ENCODE results near the gene IRF1.
"Not testable (repeated sequence)": the region's sequence is repeated elsewhere in the genome, so short reads cannot be mapped to it uniquely, and the experiment has no call there.

IRF1 gene

DNA sequence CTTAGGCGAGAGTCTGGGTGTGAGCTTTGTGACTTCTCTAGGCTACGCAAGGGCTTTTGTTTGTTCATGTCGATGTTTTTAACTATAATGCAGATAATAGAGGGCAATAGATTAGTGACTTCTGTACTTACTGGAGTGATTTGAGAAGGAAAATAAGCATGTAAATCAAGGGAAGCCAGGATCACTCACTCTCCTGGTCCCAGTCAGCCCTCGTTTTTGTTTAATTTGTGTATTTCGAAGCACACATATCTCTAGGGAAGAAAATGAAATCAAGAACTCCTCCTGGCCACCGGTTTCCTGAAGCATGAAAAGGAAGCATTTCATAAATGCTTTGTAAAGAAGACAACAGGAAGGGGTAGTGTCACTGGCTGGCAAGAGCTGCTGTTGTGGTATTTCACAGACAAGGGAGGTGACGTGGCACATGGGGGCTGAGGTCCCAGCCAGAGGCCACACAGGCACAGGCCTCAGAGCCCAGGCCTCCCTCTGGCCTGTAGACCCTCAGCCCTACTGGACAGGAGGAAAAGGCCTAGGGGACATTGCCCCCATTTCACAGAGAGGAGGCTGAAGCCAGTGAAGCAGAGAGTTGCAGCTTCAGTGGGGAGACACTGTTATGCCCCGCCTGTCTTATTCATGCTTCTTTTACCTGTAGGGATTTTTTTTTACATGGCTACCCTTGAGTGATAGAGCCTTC is 34.1 kb downstream of the IRF1 start:
- H3K36me3 Mint-ChIP-seq = peaks cover 31% of the 10 kb centered on the region

DNA sequence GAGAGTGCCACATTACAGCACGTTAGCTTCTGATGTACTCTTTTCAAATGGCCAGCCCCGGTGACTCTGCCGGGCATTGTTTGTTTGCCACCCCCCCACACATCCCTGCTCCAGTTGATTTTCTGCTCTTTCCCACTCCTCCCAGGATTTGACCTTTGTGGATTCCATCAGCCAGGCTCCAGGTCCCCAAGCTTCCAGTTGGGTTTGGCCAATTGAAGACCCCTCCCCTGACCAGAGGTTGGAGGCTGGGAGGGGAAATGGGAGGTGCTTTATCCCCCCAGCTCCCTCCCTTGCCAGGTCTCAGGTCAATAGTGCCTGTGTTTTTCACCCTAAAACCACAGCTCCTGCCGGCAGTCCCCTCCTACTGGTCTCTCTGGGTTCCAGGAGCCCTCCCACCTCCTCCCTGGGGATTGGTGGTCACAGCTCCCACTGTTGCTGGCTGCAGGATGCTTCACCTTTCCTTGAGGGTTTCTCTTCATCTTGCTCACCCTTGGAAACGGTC is 34.9 kb downstream of the IRF1 start:
- Mint-ChIP-seq H3K4me1 (peaks cover 95% of the 10 kb centered on the region), H3K36me3 (peaks cover 35% of the 10 kb centered on the region), H3K27me3 (no peaks in the 10 kb centered on the region)

More for the DNA sequence above, 34.1 kb downstream of the IRF1 start:
- H3K27me3 Mint-ChIP-seq = no peaks in the 10 kb centered on the region
- H3K4me1 Mint-ChIP-seq = peaks cover 94% of the 10 kb centered on the region
- H3K9me3 Mint-ChIP-seq = peaks cover 6% of the 10 kb centered on the region
- peak overlapping the region; percentile 69 for H3K4me3 Mint-ChIP-seq
- H3K27ac Mint-ChIP-seq = peak overlapping the region; percentile 88

DNA sequence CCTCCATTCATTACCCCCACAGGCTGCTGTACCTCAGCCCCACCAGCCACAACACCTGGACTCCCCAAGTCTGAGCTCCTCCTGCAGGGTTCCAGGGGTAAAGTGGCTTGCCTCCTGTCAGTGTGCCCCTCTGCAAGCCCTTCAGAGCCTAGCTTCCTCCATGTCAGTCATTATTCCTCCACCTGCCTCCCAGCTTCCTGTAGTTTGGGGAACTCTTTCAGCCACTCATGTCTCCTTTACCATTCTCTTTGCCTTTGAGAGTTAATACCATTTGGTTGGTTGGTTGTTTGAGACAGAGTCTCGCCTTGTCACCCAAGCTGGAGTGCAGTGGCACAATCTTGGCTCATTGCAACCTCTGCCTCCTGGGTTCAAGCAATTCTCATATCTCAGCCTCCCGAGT is 36.2 kb downstream of the IRF1 start:
- peaks cover 29% of the 10 kb centered on the region for H3K36me3 Mint-ChIP-seq
- peak overlapping the region; percentile 5 for H3K4me3 Mint-ChIP-seq
- H3K27me3 Mint-ChIP-seq = no peaks in the 10 kb centered on the region
- H3K27ac Mint-ChIP-seq = peak overlapping the region; percentile 48
- peaks cover 6% of the 10 kb centered on the region for H3K9me3 Mint-ChIP-seq
- H3K4me1 Mint-ChIP-seq = peaks cover 90% of the 10 kb centered on the region

More for the DNA sequence above, 34.9 kb downstream of the IRF1 start:
- H3K4me3 Mint-ChIP-seq = peak overlapping the region; percentile 69
- peak overlapping the region; percentile 88 for H3K27ac Mint-ChIP-seq
- peaks cover 6% of the 10 kb centered on the region for H3K9me3 Mint-ChIP-seq

- Mint-ChIP-seq H3K27me3 (no peaks in the 10 kb centered on the region), H3K9me3 (peaks cover 6% of the 10 kb centered on the region), H3K4me1 (peaks cover 90% of the 10 kb centered on the region), H3K4me3 (no peak overlapping the region), H3K36me3 (peaks cover 39% of the 10 kb centered on the region), H3K27ac (no peak overlapping the region)
Measured at GRCh38 chr5:132451387-132451786, 39.2 kb downstream of the IRF1 start.

- H3K4me3 Mint-ChIP-seq = peak overlapping the region; percentile 40
- H3K36me3 Mint-ChIP-seq = peaks cover 36% of the 10 kb centered on the region
- H3K9me3 Mint-ChIP-seq = peaks cover 6% of the 10 kb centered on the region
- H3K27me3 Mint-ChIP-seq = no peaks in the 10 kb centered on the region
- H3K4me1 Mint-ChIP-seq = peaks cover 90% of the 10 kb centered on the region
- peak overlapping the region; percentile 86 for H3K27ac Mint-ChIP-seq
Measured at GRCh38 chr5:132449060-132449459, 41.5 kb downstream of the IRF1 start.

DNA sequence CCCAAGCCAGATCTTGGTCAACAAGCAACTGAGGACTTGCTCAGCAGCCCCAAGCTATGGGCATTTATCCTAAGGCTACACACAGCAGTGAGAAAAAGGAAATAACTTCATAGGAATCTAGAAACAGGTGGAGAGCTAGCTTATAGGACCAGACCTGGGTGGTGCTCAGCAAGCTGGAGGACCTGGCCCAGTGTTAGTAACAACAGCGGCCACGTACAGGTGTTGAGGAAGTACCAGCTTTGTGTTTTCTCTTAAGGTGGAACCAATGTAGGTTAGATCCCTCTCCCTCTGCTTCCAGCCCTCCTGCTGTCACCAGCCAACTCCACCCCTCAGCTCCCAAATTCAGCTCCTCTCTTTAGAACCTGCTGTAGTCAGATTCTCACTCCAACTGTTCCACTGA is 43.4 kb downstream of the IRF1 start:
- H3K4me1 Mint-ChIP-seq = peaks cover 89% of the 10 kb centered on the region
- no peaks in the 10 kb centered on the region for H3K9me3 Mint-ChIP-seq
- H3K36me3 Mint-ChIP-seq = peaks cover 24% of the 10 kb centered on the region
- no peak overlapping the region for H3K27ac Mint-ChIP-seq
- H3K27me3 Mint-ChIP-seq = no peaks in the 10 kb centered on the region
- H3K4me3 Mint-ChIP-seq = no peak overlapping the region

- peak overlapping the region; percentile 31 for H3K4me3 Mint-ChIP-seq
- H3K36me3 Mint-ChIP-seq = peaks cover 24% of the 10 kb centered on the region
- H3K27ac Mint-ChIP-seq = no peak overlapping the region
- H3K4me1 Mint-ChIP-seq = peaks cover 93% of the 10 kb centered on the region
- no peaks in the 10 kb centered on the region for H3K27me3 Mint-ChIP-seq
- H3K9me3 Mint-ChIP-seq = no peaks in the 10 kb centered on the region
Measured at GRCh38 chr5:132446621-132447020, 44.0 kb downstream of the IRF1 start.

GRCh38 chr5:132445930-132446329 is 44.6 kb downstream of the IRF1 start:
- Mint-ChIP-seq H3K9me3 (no peaks in the 10 kb centered on the region), H3K27me3 (no peaks in the 10 kb centered on the region), H3K27ac (peak overlapping the region; percentile 10), H3K36me3 (peaks cover 20% of the 10 kb centered on the region), H3K4me3 (no peak overlapping the region), H3K4me1 (peaks cover 93% of the 10 kb centered on the region)

GRCh38 chr5:132445640-132445923 is 45.0 kb downstream of the IRF1 start:
- H3K36me3 Mint-ChIP-seq = peaks cover 20% of the 10 kb centered on the region
- H3K27ac Mint-ChIP-seq = no peak overlapping the region

DNA sequence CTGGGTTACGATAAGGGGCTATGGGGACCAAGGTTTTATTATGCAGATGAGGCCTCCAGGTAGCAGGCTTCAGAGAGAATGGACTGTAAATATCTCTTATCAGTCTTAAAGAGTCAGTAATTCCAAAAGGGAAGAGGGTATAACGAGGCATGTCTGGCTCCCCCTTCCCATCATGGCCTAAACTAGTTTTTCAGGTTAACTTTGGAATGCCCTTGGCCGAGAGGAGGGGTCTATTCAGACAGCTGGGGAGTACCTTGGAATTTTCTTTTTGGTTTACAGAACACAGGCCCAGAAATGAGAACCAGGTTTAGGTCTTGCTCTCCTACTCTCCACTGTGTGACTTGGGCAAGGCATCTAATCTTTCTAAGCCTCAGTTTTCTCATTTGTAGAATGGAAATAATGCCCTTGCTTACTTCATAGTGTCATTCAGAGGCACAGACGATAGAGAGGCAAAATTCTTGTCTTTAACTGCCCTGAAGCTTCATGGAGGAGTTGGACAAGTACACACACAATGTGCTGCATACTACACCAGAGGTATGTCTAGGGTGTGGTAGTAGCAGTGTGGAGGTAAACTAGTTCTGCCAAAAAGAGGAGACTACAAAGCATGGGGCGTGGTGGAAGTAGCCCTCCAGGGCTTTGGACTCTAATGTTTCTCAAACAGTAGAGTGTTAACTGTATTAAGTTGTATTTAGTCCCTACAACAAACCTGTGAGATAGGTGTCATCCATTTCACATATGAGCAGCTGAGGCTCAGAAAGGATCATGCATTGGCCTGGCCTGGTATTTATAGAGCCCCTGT is 45.5 kb downstream of the IRF1 start:
- Mint-ChIP-seq H3K4me1 (peaks cover 94% of the 10 kb centered on the region), H3K27ac (peak overlapping the region; percentile 73), H3K27me3 (no peaks in the 10 kb centered on the region), H3K36me3 (peaks cover 20% of the 10 kb centered on the region), H3K9me3 (no peaks in the 10 kb centered on the region), H3K4me3 (no peak overlapping the region)

More at GRCh38 chr5:132445640-132445923, 45.0 kb downstream of the IRF1 start:
- H3K27me3 Mint-ChIP-seq = no peaks in the 10 kb centered on the region
- H3K9me3 Mint-ChIP-seq = no peaks in the 10 kb centered on the region
- H3K4me3 Mint-ChIP-seq = no peak overlapping the region
- peaks cover 93% of the 10 kb centered on the region for H3K4me1 Mint-ChIP-seq

DNA sequence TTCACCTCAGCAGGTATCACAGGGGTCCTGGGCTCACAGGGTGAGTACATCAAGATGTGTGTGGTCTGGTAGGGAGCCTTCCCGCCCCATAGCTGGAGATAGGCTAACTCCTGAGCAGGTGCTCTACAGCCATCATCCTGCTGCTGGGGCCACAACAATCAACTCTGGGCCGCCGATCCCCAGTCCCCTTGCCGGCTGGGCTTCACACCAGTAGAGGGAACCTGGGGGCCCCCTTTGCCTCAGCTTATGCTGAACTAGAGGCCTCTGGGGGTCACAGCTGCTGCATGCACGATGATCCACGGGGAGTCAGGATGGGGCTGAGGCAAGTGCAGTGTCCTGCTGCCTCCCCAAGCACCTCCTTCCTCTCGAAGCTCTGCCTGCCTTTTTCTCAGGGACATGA is 46.5 kb downstream of the IRF1 start:
- Mint-ChIP-seq H3K9me3 (no peaks in the 10 kb centered on the region), H3K27me3 (no peaks in the 10 kb centered on the region), H3K4me3 (no peak overlapping the region), H3K27ac (no peak overlapping the region), H3K4me1 (peaks cover 98% of the 10 kb centered on the region), H3K36me3 (peaks cover 19% of the 10 kb centered on the region)

DNA sequence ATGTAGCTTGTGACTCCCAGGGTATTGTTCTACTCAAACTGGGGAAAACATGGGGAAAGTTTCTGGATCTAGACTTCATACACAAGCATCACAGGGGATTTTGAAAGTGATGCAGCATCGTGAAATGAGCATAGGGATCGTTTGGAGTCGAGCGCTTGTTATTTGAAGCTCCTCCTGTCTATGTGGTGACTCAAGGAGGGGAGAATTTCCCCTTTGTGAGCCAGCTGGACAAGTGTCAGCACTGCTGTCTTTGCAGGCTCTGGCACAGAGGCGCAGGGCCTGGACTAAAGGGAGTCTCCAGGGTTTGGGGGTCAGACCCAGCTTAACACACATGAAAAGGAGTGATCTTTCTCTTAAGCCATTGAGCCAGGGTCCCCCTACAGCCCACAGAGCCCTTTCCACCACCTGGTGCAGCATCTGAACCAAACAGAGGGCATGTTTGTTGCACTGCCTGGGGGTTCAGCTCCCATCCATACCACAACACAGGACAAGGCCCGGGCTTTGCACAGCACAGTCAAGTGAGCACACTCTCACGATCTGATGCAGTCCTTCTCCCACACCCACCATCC is 51.0 kb downstream of the IRF1 start:
- Mint-ChIP-seq H3K36me3 (peaks cover 8% of the 10 kb centered on the region), H3K27ac (peak overlapping the region; percentile 90), H3K27me3 (no peaks in the 10 kb centered on the region), H3K9me3 (no peaks in the 10 kb centered on the region), H3K4me3 (peak overlapping the region; percentile 20), H3K4me1 (peaks cover 91% of the 10 kb centered on the region)

GRCh38 chr5:132438917-132439316 is 51.7 kb downstream of the IRF1 start:
- Mint-ChIP-seq H3K4me1 (peaks cover 91% of the 10 kb centered on the region), H3K9me3 (no peaks in the 10 kb centered on the region), H3K36me3 (peaks cover 4% of the 10 kb centered on the region), H3K27ac (peak overlapping the region; percentile 90), H3K27me3 (no peaks in the 10 kb centered on the region), H3K4me3 (peak overlapping the region; percentile 20)

DNA sequence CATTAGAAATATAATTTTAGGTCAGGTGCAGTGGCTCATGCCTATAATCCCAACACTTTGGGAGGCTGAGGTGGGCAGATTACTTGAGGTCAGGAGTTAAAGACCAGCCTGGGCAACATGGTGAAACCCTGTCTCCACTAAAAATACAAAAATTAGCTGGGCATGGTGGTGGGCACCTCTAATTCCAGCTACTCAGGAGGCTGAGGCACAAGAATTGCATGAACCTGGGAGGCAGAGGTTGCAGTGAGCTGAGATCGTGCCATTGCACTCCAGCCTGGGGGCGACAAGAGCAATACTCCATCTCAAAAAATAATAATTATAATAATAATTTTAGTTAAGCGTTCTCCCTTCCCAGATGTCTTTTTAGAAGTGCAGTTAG is 52.3 kb downstream of the IRF1 start:
- H3K4me3 Mint-ChIP-seq = peak overlapping the region; percentile 36
- not testable (repeated sequence) for H3K36me3 Mint-ChIP-seq, H3K27me3 Mint-ChIP-seq, H3K9me3 Mint-ChIP-seq
- peaks cover 88% of the 10 kb centered on the region for H3K4me1 Mint-ChIP-seq
- peak overlapping the region; percentile 91 for H3K27ac Mint-ChIP-seq

- peaks cover 5% of the 10 kb centered on the region for H3K36me3 Mint-ChIP-seq
- H3K27ac Mint-ChIP-seq = peak overlapping the region; percentile 91
- H3K9me3 Mint-ChIP-seq = no peaks in the 10 kb centered on the region
- no peaks in the 10 kb centered on the region for H3K27me3 Mint-ChIP-seq
- H3K4me1 Mint-ChIP-seq = peaks cover 88% of the 10 kb centered on the region
- H3K4me3 Mint-ChIP-seq = peak overlapping the region; percentile 70
Measured at GRCh38 chr5:132437604-132438266, 52.8 kb downstream of the IRF1 start.
